A673 (cell line): ENCODE results near the gene HSD17B2.

ENCODE experiments used
- EZH2 ChIP-seq: fragments of 200-600 bp; sonication (generic); IDR thresholded peaks from 2 replicates; pipeline ENCODE4 v1.6.1; 2017; ENCODE audit warnings: borderline replicate concordance, low read depth, mild to moderate bottlenecking, mixed read lengths, antibody characterized with exemption, low read length; ENCODE audit not compliant: poor library complexity, severe bottlenecking
- TF ChIP-seq, protein P1 (sequence below): fragments of 300-800, 200-600 bp; sonication (generic); conservative IDR thresholded peaks from 2 replicates; pipeline ENCODE4 v1.5.1; 2017; ENCODE audit warnings: low read depth, mild to moderate bottlenecking, antibody characterized with exemption, low read length, moderate library complexity, mixed read lengths

DNA sequence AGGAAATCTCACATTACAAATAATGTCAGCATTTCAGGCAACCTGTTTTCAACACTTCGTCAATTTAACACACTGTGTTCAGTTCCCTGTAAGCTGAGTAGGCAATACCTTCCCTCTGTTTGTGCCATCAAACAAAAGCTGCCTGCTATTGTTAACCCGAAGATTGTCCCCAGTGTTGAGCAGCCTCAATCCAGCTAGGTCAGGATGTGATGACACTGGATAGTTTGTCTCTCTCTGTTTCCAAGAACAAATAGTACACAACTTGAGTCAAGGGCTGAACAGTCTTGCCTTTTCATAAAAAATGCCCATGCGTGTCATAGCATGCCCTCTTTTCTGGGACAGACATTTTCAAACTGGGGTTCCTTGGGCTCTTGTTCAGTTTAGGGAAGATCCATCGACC is 36.4 kb downstream of the HSD17B2 start:
- TF ChIP-seq, protein P1, sequence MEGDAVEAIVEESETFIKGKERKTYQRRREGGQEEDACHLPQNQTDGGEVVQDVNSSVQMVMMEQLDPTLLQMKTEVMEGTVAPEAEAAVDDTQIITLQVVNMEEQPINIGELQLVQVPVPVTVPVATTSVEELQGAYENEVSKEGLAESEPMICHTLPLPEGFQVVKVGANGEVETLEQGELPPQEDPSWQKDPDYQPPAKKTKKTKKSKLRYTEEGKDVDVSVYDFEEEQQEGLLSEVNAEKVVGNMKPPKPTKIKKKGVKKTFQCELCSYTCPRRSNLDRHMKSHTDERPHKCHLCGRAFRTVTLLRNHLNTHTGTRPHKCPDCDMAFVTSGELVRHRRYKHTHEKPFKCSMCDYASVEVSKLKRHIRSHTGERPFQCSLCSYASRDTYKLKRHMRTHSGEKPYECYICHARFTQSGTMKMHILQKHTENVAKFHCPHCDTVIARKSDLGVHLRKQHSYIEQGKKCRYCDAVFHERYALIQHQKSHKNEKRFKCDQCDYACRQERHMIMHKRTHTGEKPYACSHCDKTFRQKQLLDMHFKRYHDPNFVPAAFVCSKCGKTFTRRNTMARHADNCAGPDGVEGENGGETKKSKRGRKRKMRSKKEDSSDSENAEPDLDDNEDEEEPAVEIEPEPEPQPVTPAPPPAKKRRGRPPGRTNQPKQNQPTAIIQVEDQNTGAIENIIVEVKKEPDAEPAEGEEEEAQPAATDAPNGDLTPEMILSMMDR: no peak
- no peak for TF ChIP-seq EZH2
